Upper lobe of left lung (tissue), 6 donors: ENCODE data around the gene TRAPPC10. TPM values are rescaled to one million over a fixed set of nuclear protein-coding genes. Genes with fewer than 3 reads are reported as not detected.

ENCODE experiments used
- ATAC-seq, 2 donors: fragments of 200-7000 bp; cut with Tn5 transposase; one replicate each; pipeline ENCODE4 v1.9.1; 2022; ENCODE audit warnings: mild to moderate bottlenecking in 2 of 2, moderate library complexity in 2 of 2; ENCODE audit not compliant: low FRiP score in 2 of 2
- DNase-seq, 2 donors: peaks; one replicate each; pipeline ENCODE4 v3.0.0-alpha.2; 2019 to 2020
- H3K27ac ChIP-seq, 4 donors: fragments of 200-600 bp; sonication (generic); one replicate each; pipeline ENCODE4 v1.5.1; 2016 to 2019
- H3K27me3 ChIP-seq, 4 donors: fragments of 200-600 bp; sonication (generic); one replicate each; pipeline ENCODE4 v1.5.1; 2017 to 2019
- H3K36me3 ChIP-seq, 4 donors: fragments of 200-600 bp; sonication (generic); one replicate each; pipeline ENCODE4 v1.5.1; 2016 to 2019
- H3K4me1 ChIP-seq, 4 donors: fragments of 200-600 bp; sonication (generic); one replicate each; pipeline ENCODE4 v1.5.1; 2018 to 2019
- H3K4me3 ChIP-seq, 4 donors: fragments of 200-600 bp; sonication (generic); one replicate each; pipeline ENCODE4 v1.5.1; 2017 to 2019; ENCODE audit warnings: mild to moderate bottlenecking in 2 of 4, moderate library complexity in 1 of 4
- H3K9me3 ChIP-seq, 4 donors: fragments of 200-600 bp; sonication (generic); one replicate each; pipeline ENCODE4 v1.5.1; 2018 to 2019
- EP300 ChIP-seq, 4 donors: sonication (generic); formaldehyde crosslinking; IDR thresholded peaks; one replicate each; pipeline ENCODE4 v1.5.1; 2017; ENCODE audit warnings: antibody characterized with exemption in 4 of 4, control low read depth in 2 of 4
- POLR2A ChIP-seq, 4 donors: fragments of 450-650 bp; IDR thresholded peaks; one replicate each; pipeline ENCODE4 v1.5.1; 2016 to 2017; ENCODE audit warnings: antibody characterized with exemption in 4 of 4, mild to moderate bottlenecking in 2 of 4
- POLR2AphosphoS5 ChIP-seq, 2 donors: sonication (generic); formaldehyde crosslinking; IDR thresholded peaks; one replicate each; pipeline ENCODE4 v1.5.1; 2017; ENCODE audit warnings: antibody characterized with exemption in 2 of 2
- WGBS, 2 donors: methylation state at CpG; one replicate each; pipeline ENCODE4 v1.1.5; 2017 to 2018; 5-methylcytosine and 5-hydroxymethylcytosine counted together
- total RNA-seq, 6 donors: library from RNA; depleted of rRNA in 4 of 6; stranded (reverse); fragments of >200 nt in 4 of 6; gene quantifications; one replicate each; pipeline versions ENCODE4 v1.1.0 to v1.2.1, GENCODE V29; 2016 to 2021
- TF ChIP-seq, protein P1 (sequence below), 6 experiments: fragments of 450-650 bp in 4 of 6; fragments of 200-600 bp in 2 of 6; sonication (generic) in 2 of 6; IDR thresholded peaks; one replicate each; pipeline ENCODE4 v1.5.1; 2016 to 2019; ENCODE audit warnings: antibody characterized with exemption in 6 of 6
- donor health status: DM: no; HTN: no; CAD: no; lungs with moderate emphysema.
- donor health status: DM: no; HTN: yes; CAD: no; lungs with severe emphysema.

TRAPPC10 gene
- total RNA-seq, 6 donors from 2014 or later: 36.3 to 46.8 (median 43.4) TPM

DNA sequence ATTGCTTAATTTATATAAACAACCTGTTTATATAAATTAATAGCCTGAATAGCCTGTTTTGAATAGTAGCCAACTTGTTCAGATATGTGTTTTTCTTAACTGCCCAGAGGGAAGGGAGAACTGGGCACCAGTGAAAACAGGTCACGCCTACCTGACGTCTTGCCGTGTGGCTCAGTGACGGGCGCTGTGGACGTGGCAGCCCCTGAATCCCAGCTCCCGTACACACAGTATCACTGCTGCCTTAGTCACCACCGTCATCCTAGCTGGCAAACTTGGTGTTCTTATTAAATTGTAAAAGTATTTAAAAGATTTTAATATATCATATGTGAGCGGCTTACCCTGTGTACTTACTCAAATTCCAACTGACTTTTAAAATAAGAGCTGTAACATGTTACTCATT, 35.4 kb upstream of the TRAPPC10 start:
- Histone ChIP-seq H3K4me1 (peaks cover 3 to 23% (median 14%) of the 10 kb centered on the region in 4 donors), H3K4me3 (no peak overlapping the region), H3K27ac (no peak overlapping the region), H3K9me3 (no peaks in the 10 kb centered on the region), H3K27me3 (no peaks in the 10 kb centered on the region), H3K36me3 (peaks cover 4 to 50% (median 39%) of the 10 kb centered on the region in 4 donors)
- TF ChIP-seq EP300 (IDR thresholded peaks at IDR 0.05) (no peak), POLR2A (IDR thresholded peaks at IDR 0.05) (no peak), POLR2AphosphoS5 (IDR thresholded peaks at IDR 0.05) (no peak)
- TF ChIP-seq, protein P1, sequence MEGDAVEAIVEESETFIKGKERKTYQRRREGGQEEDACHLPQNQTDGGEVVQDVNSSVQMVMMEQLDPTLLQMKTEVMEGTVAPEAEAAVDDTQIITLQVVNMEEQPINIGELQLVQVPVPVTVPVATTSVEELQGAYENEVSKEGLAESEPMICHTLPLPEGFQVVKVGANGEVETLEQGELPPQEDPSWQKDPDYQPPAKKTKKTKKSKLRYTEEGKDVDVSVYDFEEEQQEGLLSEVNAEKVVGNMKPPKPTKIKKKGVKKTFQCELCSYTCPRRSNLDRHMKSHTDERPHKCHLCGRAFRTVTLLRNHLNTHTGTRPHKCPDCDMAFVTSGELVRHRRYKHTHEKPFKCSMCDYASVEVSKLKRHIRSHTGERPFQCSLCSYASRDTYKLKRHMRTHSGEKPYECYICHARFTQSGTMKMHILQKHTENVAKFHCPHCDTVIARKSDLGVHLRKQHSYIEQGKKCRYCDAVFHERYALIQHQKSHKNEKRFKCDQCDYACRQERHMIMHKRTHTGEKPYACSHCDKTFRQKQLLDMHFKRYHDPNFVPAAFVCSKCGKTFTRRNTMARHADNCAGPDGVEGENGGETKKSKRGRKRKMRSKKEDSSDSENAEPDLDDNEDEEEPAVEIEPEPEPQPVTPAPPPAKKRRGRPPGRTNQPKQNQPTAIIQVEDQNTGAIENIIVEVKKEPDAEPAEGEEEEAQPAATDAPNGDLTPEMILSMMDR (IDR thresholded peaks at IDR 0.05): no peak
- DNase-seq (peak in 1 of 2 donors; percentile 54), ATAC-seq (no peak)
- WGBS, 2 donors: 89 to 92% methylated on average over 9 of the region's 9 CpGs

DNA sequence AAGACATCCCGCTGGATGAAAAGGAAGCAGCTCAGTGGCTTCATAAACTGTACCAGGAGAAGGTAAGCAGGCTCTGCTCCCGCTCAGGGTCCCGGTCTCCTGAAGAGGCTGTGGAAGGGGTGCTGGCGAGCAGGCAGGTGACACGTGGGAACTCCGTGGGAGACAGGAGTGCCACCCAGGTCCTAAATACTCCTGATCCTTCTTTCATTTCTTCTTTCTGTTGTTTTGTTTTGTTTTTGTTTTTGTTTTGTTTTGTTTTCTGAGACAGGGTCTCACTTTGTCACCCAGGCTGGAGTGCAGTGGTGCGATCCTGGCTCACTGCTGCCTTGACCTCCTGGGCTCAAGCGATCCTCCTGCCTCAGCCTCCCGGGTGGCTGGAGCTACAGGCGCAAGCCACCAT, 34.0 kb upstream of the TRAPPC10 start:
- no peak overlapping the region for H3K27ac ChIP-seq
- no peak for ATAC-seq
- TF ChIP-seq POLR2AphosphoS5 (IDR thresholded peaks at IDR 0.05) (no peak), EP300 (IDR thresholded peaks at IDR 0.05) (no peak), POLR2A (IDR thresholded peaks at IDR 0.05) (no peak)
- TF ChIP-seq, protein P1 (IDR thresholded peaks at IDR 0.05): no peak
- H3K4me1 ChIP-seq: peaks cover 3 to 13% (median 8%) of the 10 kb centered on the region in 4 donors
- peaks cover 9 to 53% (median 42%) of the 10 kb centered on the region in 4 donors for H3K36me3 ChIP-seq
- no peaks in the 10 kb centered on the region for H3K9me3 ChIP-seq
- H3K4me3 ChIP-seq: no peak overlapping the region
- WGBS, 2 donors: 95 to 97% methylated on average over 10 of the region's 10 CpGs
- H3K27me3 ChIP-seq: no peaks in the 10 kb centered on the region
- DNase-seq: no peak

DNA sequence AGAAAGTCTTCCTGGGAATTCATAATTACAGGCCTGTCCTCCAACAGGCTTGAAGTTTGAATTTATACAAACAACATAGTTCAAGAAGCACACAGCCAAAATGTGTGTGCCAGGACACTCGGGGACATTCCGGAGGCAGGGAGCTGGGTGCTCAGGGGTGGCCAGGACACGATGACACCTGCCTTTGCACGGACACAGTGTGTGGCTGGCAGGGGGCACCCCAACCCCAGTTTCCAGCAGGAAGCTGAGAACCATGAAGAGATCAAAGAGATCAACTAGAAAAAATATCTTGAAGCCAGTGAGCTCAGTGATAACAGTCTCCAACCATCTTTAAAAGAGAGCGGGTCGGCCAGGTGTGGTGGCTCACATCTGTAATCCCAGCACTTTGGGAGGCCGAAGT, 32.5 kb upstream of the TRAPPC10 start:
- H3K36me3 ChIP-seq: peaks cover 9 to 60% (median 41%) of the 10 kb centered on the region in 4 donors
- 91 to 92% methylated on average over 7 of the region's 7 CpGs for WGBS, 2 donors
- TF ChIP-seq POLR2AphosphoS5 (IDR thresholded peaks at IDR 0.05): no peak
- TF ChIP-seq, protein P1 (IDR thresholded peaks at IDR 0.05): no peak

GRCh38 chr21:43981151-43981870, 30.8 kb upstream of the TRAPPC10 start:
- Histone ChIP-seq H3K27ac (no peak overlapping the region), H3K4me1 (no peaks in the 10 kb centered on the region), H3K4me3 (no peak overlapping the region), H3K36me3 (peaks cover 9 to 60% (median 41%) of the 10 kb centered on the region in 4 donors), H3K9me3 (no peaks in the 10 kb centered on the region), H3K27me3 (no peaks in the 10 kb centered on the region)
- DNase-seq: no peak
- peak in 1 of 2 donors; percentile 5 for ATAC-seq
- no peak for TF ChIP-seq EP300 (IDR thresholded peaks at IDR 0.05)
- TF ChIP-seq, protein P1 (IDR thresholded peaks at IDR 0.05): no peak
- 88 to 89% methylated on average over 7 to 25 of the region's 26 CpGs for WGBS, 2 donors

More for the DNA sequence above, 32.5 kb upstream of the TRAPPC10 start:
- no peak overlapping the region for H3K27ac ChIP-seq
- DNase-seq (no peak), ATAC-seq (no peak)
- no peak overlapping the region for H3K4me3 ChIP-seq
- no peaks in the 10 kb centered on the region for H3K27me3 ChIP-seq
- H3K4me1 ChIP-seq: peaks cover 0 to 7% (median 2%) of the 10 kb centered on the region in 4 donors
- H3K9me3 ChIP-seq: no peaks in the 10 kb centered on the region

DNA sequence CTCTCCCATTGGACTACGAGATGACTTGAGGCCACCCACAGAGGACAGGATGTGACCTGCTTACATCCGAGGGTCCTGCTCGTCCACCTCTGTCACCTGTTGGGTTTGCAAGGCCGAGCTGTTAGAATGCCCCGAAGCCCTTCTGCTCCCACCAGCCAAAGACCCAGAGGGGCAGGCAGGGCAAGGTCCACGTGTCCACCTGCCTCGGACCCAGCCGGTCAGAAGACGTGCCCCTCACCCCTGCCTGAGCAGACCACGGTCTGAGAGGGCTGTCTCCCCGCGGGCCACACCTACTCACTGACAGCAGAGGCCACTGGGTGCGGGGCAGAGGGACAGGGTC, 30.3 kb upstream of the TRAPPC10 start:
- peaks cover 9 to 60% (median 41%) of the 10 kb centered on the region in 4 donors for H3K36me3 ChIP-seq
- ATAC-seq: no peak

More for the DNA sequence above, 30.3 kb upstream of the TRAPPC10 start:
- Histone ChIP-seq H3K4me3 (no peak overlapping the region), H3K4me1 (no peaks in the 10 kb centered on the region), H3K27ac (no peak overlapping the region), H3K27me3 (no peaks in the 10 kb centered on the region), H3K9me3 (no peaks in the 10 kb centered on the region)
- TF ChIP-seq EP300 (IDR thresholded peaks at IDR 0.05) (no peak), POLR2AphosphoS5 (IDR thresholded peaks at IDR 0.05) (no peak), POLR2A (IDR thresholded peaks at IDR 0.05) (no peak)
- TF ChIP-seq, protein P1 (IDR thresholded peaks at IDR 0.05): no peak
- WGBS, 2 donors: 84 to 85% methylated on average over 7 to 13 of the region's 13 CpGs
- peak in 1 of 2 donors; percentile 63 for DNase-seq
